ENCODE data around the gene BACH2.

DNA sequence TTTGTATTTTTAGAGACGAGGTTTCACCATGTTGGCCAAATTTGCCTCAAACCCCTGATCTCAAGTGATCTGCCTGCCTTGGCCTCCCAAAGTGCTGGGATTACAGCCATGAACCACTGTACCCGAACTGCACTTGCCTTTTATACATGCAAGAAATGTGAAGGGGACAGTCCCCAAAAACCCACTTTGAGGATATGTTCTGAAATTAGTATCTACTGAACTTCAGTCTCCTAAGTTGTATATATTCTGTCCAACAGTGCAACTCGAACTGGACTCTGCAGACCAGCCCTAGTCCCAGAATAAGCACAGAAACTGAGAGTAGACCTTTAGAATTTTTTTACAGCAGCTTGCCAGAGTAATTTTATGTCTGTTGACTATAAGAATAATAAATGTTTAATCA, 28.5 kb downstream of the BACH2 start:
- no peak for TF ChIP-seq NFYB (IDR thresholded peaks at IDR 0.05; ENCODE audit: insufficient read depth, low read depth, low read length)
- TF ChIP-seq, protein P1, sequence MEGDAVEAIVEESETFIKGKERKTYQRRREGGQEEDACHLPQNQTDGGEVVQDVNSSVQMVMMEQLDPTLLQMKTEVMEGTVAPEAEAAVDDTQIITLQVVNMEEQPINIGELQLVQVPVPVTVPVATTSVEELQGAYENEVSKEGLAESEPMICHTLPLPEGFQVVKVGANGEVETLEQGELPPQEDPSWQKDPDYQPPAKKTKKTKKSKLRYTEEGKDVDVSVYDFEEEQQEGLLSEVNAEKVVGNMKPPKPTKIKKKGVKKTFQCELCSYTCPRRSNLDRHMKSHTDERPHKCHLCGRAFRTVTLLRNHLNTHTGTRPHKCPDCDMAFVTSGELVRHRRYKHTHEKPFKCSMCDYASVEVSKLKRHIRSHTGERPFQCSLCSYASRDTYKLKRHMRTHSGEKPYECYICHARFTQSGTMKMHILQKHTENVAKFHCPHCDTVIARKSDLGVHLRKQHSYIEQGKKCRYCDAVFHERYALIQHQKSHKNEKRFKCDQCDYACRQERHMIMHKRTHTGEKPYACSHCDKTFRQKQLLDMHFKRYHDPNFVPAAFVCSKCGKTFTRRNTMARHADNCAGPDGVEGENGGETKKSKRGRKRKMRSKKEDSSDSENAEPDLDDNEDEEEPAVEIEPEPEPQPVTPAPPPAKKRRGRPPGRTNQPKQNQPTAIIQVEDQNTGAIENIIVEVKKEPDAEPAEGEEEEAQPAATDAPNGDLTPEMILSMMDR (IDR thresholded peaks at IDR 0.05 in 2 of 3, conservative IDR thresholded peaks at IDR 0.05 in 1 of 3; ENCODE audit: control insufficient read depth in 2 of 3, extremely low read depth in 1 of 3, insufficient read depth in 1 of 3, low read depth in 3 of 3, low read length in 3 of 3), result no peak
- no peak for TF ChIP-seq RFX5 (IDR thresholded peaks at IDR 0.05; ENCODE audit: low read depth, low read length)
- no peak for TF ChIP-seq CEBPB (IDR thresholded peaks at IDR 0.05; ENCODE audit: borderline replicate concordance in 1 of 2, low read depth in 2 of 2, low read length in 2 of 2)
- TF ChIP-seq CBX3 (IDR thresholded peaks at IDR 0.05; ENCODE audit: borderline replicate concordance, low read depth), result no peak
- no peak for TF ChIP-seq MXI1 (IDR thresholded peaks at IDR 0.05; ENCODE audit: low read depth, low read length)
- no peak for TF ChIP-seq POLR2A (IDR thresholded peaks at IDR 0.05; ENCODE audit: low read depth, low read length)
- no peak for TF ChIP-seq HDAC6 (IDR thresholded peaks at IDR 0.05; ENCODE audit: unreplicated experiment)
